Effector memory CD4-positive, alpha-beta T cell (primary cell): ENCODE measurements around the gene HOXA4.

Experiments used
- DNase-seq, 3 donors: peaks; one replicate each; pipeline ENCODE4 v3.0.0-alpha.2; 2020
- H3K27ac ChIP-seq: 2 replicates; pipeline ENCODE4 v1.7.0; 2013; ENCODE audit warnings: mild to moderate bottlenecking, low read length, moderate library complexity; ENCODE audit not compliant: insufficient read depth, poor library complexity, severe bottlenecking
- H3K27me3 ChIP-seq: replicated peaks from 2 replicates; pipeline ENCODE4 v1.7.0; 2013; ENCODE audit warnings: mild to moderate bottlenecking, low read length; ENCODE audit not compliant: insufficient read depth, control insufficient read depth, poor library complexity, severe bottlenecking
- H3K36me3 ChIP-seq: 2 replicates; pipeline ENCODE4 v1.7.0; 2013; ENCODE audit warnings: mild to moderate bottlenecking, low read length, moderate library complexity; ENCODE audit not compliant: control insufficient read depth, insufficient read depth
- H3K4me1 ChIP-seq: 2 replicates; pipeline ENCODE4 v1.7.0; 2013; ENCODE audit warnings: low read length, mild to moderate bottlenecking; ENCODE audit not compliant: control insufficient read depth, insufficient read depth, poor library complexity, severe bottlenecking
- H3K4me3 ChIP-seq: 2 replicates; pipeline ENCODE4 v1.7.0; 2013; ENCODE audit warnings: low read length, low read depth, mild to moderate bottlenecking; ENCODE audit not compliant: insufficient read depth, poor library complexity, severe bottlenecking
- H3K9me3 ChIP-seq: 2 replicates; pipeline ENCODE4 v1.7.0; 2013; ENCODE audit warnings: mild to moderate bottlenecking, low read length, moderate library complexity; ENCODE audit not compliant: control insufficient read depth

Gene HOXA4

DNA sequence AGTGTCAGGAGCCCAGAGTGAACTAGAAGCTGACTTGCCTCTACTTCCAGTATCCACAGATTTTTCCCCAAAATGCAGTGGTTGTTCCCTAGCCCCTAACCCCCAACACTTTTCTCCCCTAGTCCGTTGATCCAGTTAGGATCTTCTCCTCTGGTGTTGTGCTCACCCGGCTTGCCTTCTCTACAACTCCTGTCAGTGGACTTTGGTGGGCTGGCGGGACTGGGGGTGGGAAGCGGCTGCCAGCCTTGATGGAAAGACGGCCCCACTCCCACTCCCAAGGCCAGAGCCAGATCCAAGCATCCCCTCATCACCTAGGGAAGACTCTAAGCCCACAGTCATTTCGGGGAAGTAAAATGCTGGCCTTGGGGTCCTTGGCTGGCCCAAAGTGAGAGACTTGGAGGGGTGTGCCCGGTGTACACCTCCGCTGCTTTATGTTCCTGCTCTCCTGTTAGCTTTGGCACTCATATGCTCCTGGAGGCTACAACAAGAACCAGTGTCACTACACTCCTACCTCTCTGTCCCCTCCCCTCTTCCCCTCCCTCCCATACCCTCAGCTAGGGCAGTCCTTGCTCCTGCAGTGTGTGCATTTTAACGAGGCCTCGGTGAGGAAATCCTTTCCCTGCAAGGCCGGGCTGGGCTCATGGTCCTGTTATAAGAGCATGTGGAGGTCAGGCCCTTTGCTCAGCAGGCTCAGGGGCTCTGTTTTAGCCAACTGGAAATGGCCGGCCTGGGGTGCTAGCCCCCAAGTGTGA, 44.5 kb upstream of the HOXA4 start:
- peaks cover 77% of the 10 kb centered on the region for H3K27me3 ChIP-seq
- peaks cover 32% of the 10 kb centered on the region for H3K4me1 ChIP-seq
- DNase-seq = no peak
- H3K27ac ChIP-seq = no peak overlapping the region
- no peaks in the 10 kb centered on the region for H3K9me3 ChIP-seq
- H3K36me3 ChIP-seq = no peaks in the 10 kb centered on the region
- no peak overlapping the region for H3K4me3 ChIP-seq

DNA sequence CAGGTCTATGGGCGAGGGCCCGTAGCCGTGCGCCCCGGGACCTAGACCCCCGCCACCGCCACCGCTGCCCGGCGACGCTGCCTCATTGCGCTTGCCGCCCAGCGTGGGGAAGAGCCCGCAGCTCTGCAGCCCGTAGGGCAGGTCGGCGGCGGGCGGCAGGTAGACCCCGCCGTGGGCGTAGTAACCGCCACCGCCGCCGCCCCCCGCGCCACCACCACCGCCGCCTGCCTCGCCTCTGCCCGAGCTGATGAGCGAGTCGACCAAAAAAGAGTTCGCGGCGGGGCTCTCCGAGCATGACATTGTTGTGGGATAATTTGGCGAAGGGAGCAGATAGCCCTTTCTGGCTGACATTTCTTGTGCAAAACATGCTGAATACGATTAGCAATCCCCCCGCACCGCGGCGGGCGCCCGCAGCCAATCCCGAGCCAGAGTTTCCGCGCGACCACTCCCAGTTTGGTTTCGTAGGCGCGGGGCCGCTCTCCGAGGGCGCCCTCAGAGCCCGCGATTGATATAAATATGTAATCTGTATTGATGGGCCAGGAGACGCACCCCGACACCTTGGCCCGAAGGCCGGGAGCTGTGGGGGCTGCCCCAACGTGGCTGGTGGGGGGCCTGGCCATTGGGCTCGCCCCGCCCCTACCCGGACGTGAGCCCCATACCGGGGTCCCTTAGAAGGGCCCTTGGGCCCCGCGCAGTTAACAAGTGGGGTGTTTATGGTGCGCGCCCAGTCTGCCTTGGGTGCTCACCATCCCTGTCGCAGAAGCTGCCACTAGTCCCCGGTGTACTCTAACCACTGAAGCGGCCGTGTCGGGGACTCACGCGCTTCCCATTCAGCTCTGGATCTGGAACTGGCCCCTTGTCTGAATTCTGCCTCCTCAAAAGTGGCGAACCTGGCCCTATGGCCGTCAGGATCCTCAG, 43.7 kb upstream of the HOXA4 start, which contains the start of gene HOXA10:
Gene HOXA10, minus strand, starts transcription at position 365 of the 918 bp plus-strand sequence. Its CDS starts 14 bp downstream, at position 351.
- H3K9me3 ChIP-seq = no peaks in the 10 kb centered on the region
- peak within 1 kb of the TSS; percentile 40 for H3K4me3 ChIP-seq
- no peak for DNase-seq
- H3K27ac ChIP-seq = no peak within 1 kb of the TSS
- H3K36me3 ChIP-seq = no peaks in the 10 kb centered on the region
- peaks cover 77% of the 10 kb centered on the region for H3K27me3 ChIP-seq
- peaks cover 35% of the 10 kb centered on the region for H3K4me1 ChIP-seq

DNA sequence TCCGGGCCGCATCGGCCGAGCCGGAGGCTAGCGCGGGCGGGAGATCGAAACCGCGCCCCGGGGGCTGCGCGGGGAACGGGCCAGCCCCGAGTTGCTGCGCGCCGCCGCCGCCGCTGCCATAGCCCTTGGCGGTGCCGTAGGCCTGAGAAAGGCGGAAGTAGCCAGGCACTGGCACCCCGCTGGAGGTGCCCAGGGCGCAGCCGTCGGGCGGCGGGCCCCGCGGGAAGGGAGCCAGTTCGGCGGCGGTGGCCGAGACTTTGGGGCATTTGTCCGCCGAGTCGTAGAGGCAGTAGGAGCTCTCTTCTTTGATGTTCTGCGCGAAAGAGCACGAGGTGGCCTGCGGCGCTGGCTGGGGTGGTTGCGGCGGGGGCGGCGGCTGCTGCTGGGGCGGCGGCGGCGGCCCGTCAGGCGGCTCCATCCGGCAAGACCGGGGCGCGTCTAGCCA, 43.0 kb upstream of the HOXA4 start:
- no peak for DNase-seq
- H3K4me1 ChIP-seq = peaks cover 37% of the 10 kb centered on the region
- H3K4me3 ChIP-seq = peak overlapping the region; percentile 40
- H3K36me3 ChIP-seq = no peaks in the 10 kb centered on the region
- H3K27me3 ChIP-seq = peaks cover 79% of the 10 kb centered on the region
- no peaks in the 10 kb centered on the region for H3K9me3 ChIP-seq
- H3K27ac ChIP-seq = no peak overlapping the region

DNA sequence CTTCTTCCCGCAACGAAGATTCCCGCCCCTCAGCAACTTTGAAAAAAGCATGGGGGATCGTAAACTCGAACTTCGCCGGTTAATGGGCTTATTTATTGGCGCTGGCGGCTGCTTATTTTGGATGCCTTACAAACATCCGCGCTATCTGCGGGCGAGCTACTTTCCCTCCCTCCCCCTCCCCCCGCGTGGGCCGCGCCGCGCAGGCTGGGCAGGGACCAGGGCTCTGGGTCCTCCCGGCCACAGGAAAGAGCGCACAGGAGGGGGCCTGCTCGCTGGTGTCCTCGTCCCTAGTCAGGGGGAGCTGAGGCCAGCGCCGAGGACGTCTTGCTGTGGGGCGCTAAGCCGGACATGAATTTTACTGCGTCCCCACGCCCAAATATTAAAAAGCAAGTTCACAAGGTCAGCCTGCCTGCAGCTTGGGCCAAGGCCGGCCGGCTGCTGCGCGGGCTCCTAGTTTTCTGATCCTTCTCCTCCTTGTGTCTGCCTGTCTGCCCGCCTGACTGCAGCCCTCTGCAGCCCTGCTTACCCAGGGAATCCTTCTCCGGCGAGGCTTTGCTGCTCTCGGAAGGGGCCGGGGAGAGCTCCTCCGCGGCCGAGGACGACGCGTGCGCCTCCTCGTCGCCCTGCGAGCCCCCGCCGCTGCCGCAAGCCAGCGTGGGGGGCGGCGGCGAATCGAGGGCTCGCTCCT, 42.4 kb upstream of the HOXA4 start:
- H3K36me3 ChIP-seq = no peaks in the 10 kb centered on the region
- DNase-seq = no peak
- no peak overlapping the region for H3K27ac ChIP-seq
- peak overlapping the region; percentile 40 for H3K4me3 ChIP-seq
- H3K9me3 ChIP-seq = no peaks in the 10 kb centered on the region
- peaks cover 37% of the 10 kb centered on the region for H3K4me1 ChIP-seq
- peaks cover 84% of the 10 kb centered on the region for H3K27me3 ChIP-seq

DNA sequence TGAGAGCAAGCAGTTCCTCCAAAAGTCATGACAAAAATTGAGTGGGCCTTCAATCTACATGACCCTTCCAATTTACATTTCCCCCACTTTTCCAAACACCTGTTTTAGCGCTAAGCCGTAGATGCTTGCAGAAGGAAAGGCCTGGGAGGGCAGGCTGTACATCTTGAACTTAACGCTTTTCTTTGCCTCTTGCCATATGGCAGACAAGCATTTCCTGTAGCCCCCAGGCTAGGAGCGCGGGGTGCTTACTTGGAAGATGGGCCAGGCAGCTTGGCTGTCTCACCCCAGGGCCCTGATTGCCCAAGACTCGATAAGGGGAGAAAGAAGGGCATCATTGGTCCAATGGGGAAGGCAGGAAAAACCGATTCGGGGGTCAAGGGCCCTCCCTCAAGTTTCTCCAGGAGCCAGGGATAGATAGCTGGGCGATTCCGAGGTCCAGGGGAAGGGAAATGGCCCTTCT, 41.8 kb upstream of the HOXA4 start:
- H3K4me1 ChIP-seq = peaks cover 37% of the 10 kb centered on the region
- H3K36me3 ChIP-seq = no peaks in the 10 kb centered on the region
- H3K27me3 ChIP-seq = peaks cover 89% of the 10 kb centered on the region
- no peak overlapping the region for H3K27ac ChIP-seq
- H3K9me3 ChIP-seq = no peaks in the 10 kb centered on the region
- DNase-seq = no peak
- H3K4me3 ChIP-seq = peak overlapping the region; percentile 40

DNA sequence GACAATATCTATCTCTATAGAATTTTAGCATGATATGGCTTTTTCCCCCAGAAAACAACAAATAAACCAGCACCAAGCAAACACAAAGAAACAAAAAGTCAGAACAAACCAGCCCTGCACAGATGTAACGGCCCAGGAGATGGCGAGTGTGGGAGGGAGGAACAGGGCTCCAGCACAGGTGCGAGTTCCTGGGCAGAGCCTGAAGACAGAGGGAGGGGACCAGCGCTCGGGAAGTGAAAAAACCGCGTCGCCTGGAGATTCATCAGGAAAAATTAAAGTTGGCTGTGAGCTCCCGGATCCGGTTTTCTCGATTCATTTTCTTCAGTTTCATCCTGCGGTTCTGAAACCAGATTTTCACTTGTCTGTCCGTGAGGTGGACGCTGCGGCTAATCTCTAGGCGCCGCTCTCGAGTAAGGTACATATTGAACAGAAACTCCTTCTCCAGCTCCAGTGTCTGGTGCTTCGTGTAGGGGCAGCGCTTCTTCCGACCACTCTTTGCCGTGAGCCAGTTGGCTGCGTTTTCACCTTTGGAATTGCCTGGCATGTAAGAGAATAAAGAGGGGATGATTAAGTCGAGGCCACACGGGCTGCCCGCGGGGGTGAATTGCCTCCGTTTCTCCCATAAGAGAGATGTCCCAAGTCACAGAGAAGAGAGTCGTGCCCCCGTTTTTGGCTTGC, 41.2 kb upstream of the HOXA4 start:
- Histone ChIP-seq H3K27ac (no peak overlapping the region), H3K4me3 (no peak overlapping the region), H3K27me3 (peaks cover 93% of the 10 kb centered on the region), H3K36me3 (no peaks in the 10 kb centered on the region), H3K4me1 (peaks cover 37% of the 10 kb centered on the region), H3K9me3 (no peaks in the 10 kb centered on the region)
- DNase-seq = no peak

DNA sequence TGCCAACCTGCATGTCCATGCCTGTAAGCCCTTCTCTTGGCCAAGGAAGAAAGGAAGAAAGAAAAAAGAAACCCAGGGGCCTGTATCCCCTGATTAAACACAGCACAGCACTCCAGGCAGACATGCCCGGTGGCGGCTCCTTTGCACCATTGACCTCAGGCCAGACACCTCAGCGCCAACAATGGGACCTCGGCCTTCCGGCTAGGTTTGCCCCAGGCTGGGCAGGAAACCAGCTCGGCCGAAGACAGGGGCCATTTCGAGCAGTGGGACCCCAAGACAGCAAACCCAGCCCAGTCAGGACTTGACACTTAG, 40.7 kb upstream of the HOXA4 start:
- DNase-seq = no peak
- peaks cover 98% of the 10 kb centered on the region for H3K27me3 ChIP-seq
- H3K9me3 ChIP-seq = no peaks in the 10 kb centered on the region
- peaks cover 39% of the 10 kb centered on the region for H3K4me1 ChIP-seq
- H3K27ac ChIP-seq = no peak overlapping the region
- H3K36me3 ChIP-seq = no peaks in the 10 kb centered on the region
- H3K4me3 ChIP-seq = no peak overlapping the region

DNA sequence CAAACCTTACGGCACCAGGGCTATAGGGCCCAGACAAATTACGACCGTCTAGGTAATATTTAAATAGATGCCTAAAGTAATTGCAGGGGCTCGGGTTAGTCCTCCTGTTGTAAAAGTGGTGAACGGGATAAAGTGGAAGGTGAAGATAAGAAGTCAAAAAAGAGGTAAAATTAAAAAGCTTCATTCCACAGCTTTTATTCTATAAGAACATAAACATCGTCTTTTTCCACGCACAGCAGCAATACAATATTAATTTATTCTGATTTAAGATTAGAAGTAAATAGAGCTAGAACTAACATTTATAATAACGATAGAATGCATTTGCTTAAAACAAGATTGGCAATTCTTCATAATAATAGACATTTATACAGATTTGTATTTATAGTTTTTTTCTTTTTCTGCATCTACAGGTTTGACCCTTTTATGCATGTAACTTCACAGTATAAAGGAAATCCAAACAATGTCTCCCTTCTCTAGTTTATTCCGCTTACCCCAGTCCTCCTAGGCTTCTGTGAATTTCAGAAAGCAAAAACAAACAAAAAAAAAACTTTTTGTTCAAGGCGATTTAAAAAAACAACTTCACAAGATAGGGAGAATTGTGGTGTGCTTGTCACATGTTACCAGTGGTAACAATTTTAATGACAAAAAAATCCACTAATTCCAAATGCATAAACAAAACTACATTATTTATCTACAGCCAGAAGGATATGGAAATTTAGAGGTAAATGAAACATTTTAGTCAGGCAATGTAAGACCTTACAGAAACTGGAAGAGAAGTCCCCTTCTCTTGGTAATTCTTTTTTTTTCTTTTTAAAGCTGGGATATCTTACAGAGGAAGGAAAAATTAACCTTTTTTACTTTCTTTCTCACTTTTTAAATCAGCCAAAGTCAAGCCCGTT, 40.1 kb upstream of the HOXA4 start:
- Histone ChIP-seq H3K4me1 (peaks cover 45% of the 10 kb centered on the region), H3K36me3 (no peaks in the 10 kb centered on the region), H3K4me3 (no peak overlapping the region), H3K27me3 (peaks cover 100% of the 10 kb centered on the region), H3K9me3 (no peaks in the 10 kb centered on the region), H3K27ac (no peak overlapping the region)
- DNase-seq = no peak
